NCI-H446 treated with DMSO at 0.1 percent for 48 hours (cell line): Measurements from ENCODE around the gene PSKH1.
A peak's percentile ranks its signal among the peaks of the same experiment; 100 is the strongest.
"Not testable (repeated sequence)": the region's sequence is repeated elsewhere in the genome, so short reads cannot be mapped to it uniquely, and the experiment has no call there.

Experiments
- DNase-seq: peaks from one replicate; lab custom pipeline; 2025; lab: John Stamatoyannopoulos, UW

Gene PSKH1

GRCh38 chr16:67892899-67893742 lies at the start of gene PSKH1:
Gene PSKH1, plus strand, starts transcription at chr16:67893254. Its CDS starts 15,496 bp downstream, at chr16:67908750.
- DNase-seq = peak; percentile 87

- DNase-seq = no peak
Measured at GRCh38 chr16:67843343-67843765, 49.7 kb upstream of the PSKH1 start.

GRCh38 chr16:67844497-67844896 lies 48.6 kb upstream of the PSKH1 start:
- no peak for DNase-seq

- DNase-seq = no peak
Measured at GRCh38 chr16:67845291-67846062, 47.6 kb upstream of the PSKH1 start.

GRCh38 chr16:67846063-67846319 lies 47.1 kb upstream of the PSKH1 start:
- DNase-seq = no peak

GRCh38 chr16:67846320-67847063 lies 46.6 kb upstream of the PSKH1 start, which contains the start of gene NUTF2:
Gene NUTF2, plus strand, starts transcription at chr16:67846933. Its CDS starts 18,198 bp downstream, at chr16:67865131.
- peak; percentile 90 for DNase-seq

- no peak for DNase-seq
Measured at GRCh38 chr16:67847064-67847861, 45.8 kb upstream of the PSKH1 start, which contains the start of gene CENPT. Gene CENPT, minus strand, starts transcription at chr16:67847693. Its CDS starts 13,834 bp downstream, at chr16:67833859.

GRCh38 chr16:67848118-67848517 lies 44.9 kb upstream of the PSKH1 start:
- DNase-seq = no peak

GRCh38 chr16:67853670-67854069 lies 39.4 kb upstream of the PSKH1 start:
- no peak for DNase-seq

- DNase-seq = no peak
Measured at GRCh38 chr16:67855789-67856188, 37.3 kb upstream of the PSKH1 start.

GRCh38 chr16:67856927-67857546 lies 36.0 kb upstream of the PSKH1 start:
- no peak for DNase-seq

- DNase-seq = no peak
Measured at GRCh38 chr16:67857547-67858233, 35.4 kb upstream of the PSKH1 start.

GRCh38 chr16:67858500-67858899 lies 34.6 kb upstream of the PSKH1 start:
- DNase-seq = no peak

- DNase-seq = no peak
Measured at GRCh38 chr16:67860589-67861398, 32.3 kb upstream of the PSKH1 start.

GRCh38 chr16:67861877-67862276 lies 31.2 kb upstream of the PSKH1 start:
- no peak for DNase-seq

- DNase-seq = no peak
Measured at GRCh38 chr16:67862623-67863583, 30.2 kb upstream of the PSKH1 start.

GRCh38 chr16:67864044-67864443 lies 29.0 kb upstream of the PSKH1 start:
- DNase-seq = not testable (repeated sequence)

GRCh38 chr16:67864594-67864993 lies 28.5 kb upstream of the PSKH1 start:
- DNase-seq = no peak
